Osteoblast (primary cell): ENCODE results near the gene CARD11. TPM values are rescaled to one million over a fixed set of nuclear protein-coding genes. Genes with fewer than 3 reads are reported as not detected.

Source experiments
- DNase-seq: peaks from one replicate; pipeline ENCODE4 v3.0.0; 2011; ENCODE audit warnings: low spot score, mixed read lengths; ENCODE audit not compliant: insufficient read length; ENCODE audit errors: missing footprints
- H2AFZ ChIP-seq: 2 replicates; pipeline ENCODE4 v1.6.0; 2011; ENCODE audit warnings: mild to moderate bottlenecking, low read length
- H3K27ac ChIP-seq: 2 replicates; pipeline ENCODE4 v1.5.1; 2011; ENCODE audit warnings: mild to moderate bottlenecking, low read depth, low read length, moderate library complexity
- H3K27me3 ChIP-seq: 2 replicates; pipeline ENCODE4 v1.6.0; 2012; ENCODE audit warnings: mild to moderate bottlenecking, control low read depth, inconsistent platforms, low read length, moderate library complexity; ENCODE audit not compliant: insufficient read depth
- H3K36me3 ChIP-seq: 2 replicates; pipeline ENCODE4 v1.5.1; 2011; ENCODE audit warnings: mild to moderate bottlenecking, low read length, control low read depth, moderate library complexity; ENCODE audit not compliant: insufficient read depth
- H3K4me1 ChIP-seq: 2 replicates; pipeline ENCODE4 v1.5.1; 2011; ENCODE audit warnings: mild to moderate bottlenecking, low read length, control low read depth, moderate library complexity; ENCODE audit not compliant: insufficient read depth
- H3K4me2 ChIP-seq: 2 replicates; pipeline ENCODE4 v1.6.0; 2011; ENCODE audit warnings: mild to moderate bottlenecking, low read length; ENCODE audit not compliant: insufficient read depth
- H3K4me3 ChIP-seq: fragments of 200-600 bp; sonication (generic); 3 replicates; pipeline ENCODE4 v1.5.1; 2012; ENCODE audit warnings: mild to moderate bottlenecking, low read length, inconsistent platforms; ENCODE audit not compliant: insufficient read depth
- H3K79me2 ChIP-seq: 2 replicates; pipeline ENCODE4 v1.6.0; 2012; ENCODE audit warnings: mild to moderate bottlenecking, low read length, control low read depth, inconsistent platforms; ENCODE audit not compliant: insufficient read depth
- H3K9me3 ChIP-seq: 2 replicates; pipeline ENCODE4 v1.5.1; 2011; ENCODE audit warnings: low read depth, low read length, control low read depth
- H4K20me1 ChIP-seq: 2 replicates; pipeline ENCODE4 v1.6.0; 2012; ENCODE audit warnings: mild to moderate bottlenecking, low read length, control low read depth; ENCODE audit not compliant: insufficient read depth
- CTCF ChIP-seq: IDR thresholded peaks from 2 replicates; pipeline ENCODE4 v1.5.1; 2011; ENCODE audit warnings: mild to moderate bottlenecking, low read depth, low read length, moderate library complexity; ENCODE audit errors: extremely low read depth
- total RNA-seq: library from RNA; depleted of rRNA; stranded (reverse); fragments of >200 nt; gene quantifications from 2 replicates; pipeline ENCODE4 v1.2.3, GENCODE V29; 2012

CARD11 gene
- total RNA-seq, 1 donor: not detected

GRCh38 chr7:2947058-2947780 is 96.4 kb downstream of the CARD11 start:
- H3K79me2 ChIP-seq: no peaks in the 10 kb centered on the region
- DNase-seq: no peak
- no peaks in the 10 kb centered on the region for H3K4me1 ChIP-seq
- no peaks in the 10 kb centered on the region for H4K20me1 ChIP-seq
- no peak overlapping the region for H2AFZ ChIP-seq
- H3K36me3 ChIP-seq: no peaks in the 10 kb centered on the region
- no peak overlapping the region for H3K4me2 ChIP-seq
- H3K4me3 ChIP-seq: no peak overlapping the region
- H3K9me3 ChIP-seq: no peaks in the 10 kb centered on the region
- no peak overlapping the region for H3K27ac ChIP-seq
- no peaks in the 10 kb centered on the region for H3K27me3 ChIP-seq
- TF ChIP-seq CTCF: no peak

- TF ChIP-seq CTCF: no peak
- Histone ChIP-seq H3K27me3 (peaks cover 2% of the 10 kb centered on the region), H3K27ac (no peak overlapping the region), H3K4me2 (no peak overlapping the region), H3K4me3 (no peak overlapping the region), H2AFZ (no peak overlapping the region), H3K4me1 (no peaks in the 10 kb centered on the region), H3K36me3 (no peaks in the 10 kb centered on the region), H3K79me2 (no peaks in the 10 kb centered on the region), H4K20me1 (no peaks in the 10 kb centered on the region), H3K9me3 (no peaks in the 10 kb centered on the region)
- no peak for DNase-seq
Observed at GRCh38 chr7:2945171-2945570, 98.5 kb downstream of the CARD11 start.

GRCh38 chr7:2944739-2945138 is 98.9 kb downstream of the CARD11 start:
- Histone ChIP-seq H3K27me3 (peaks cover 3% of the 10 kb centered on the region), H3K9me3 (no peaks in the 10 kb centered on the region), H3K4me1 (no peaks in the 10 kb centered on the region), H3K4me2 (no peak overlapping the region), H3K4me3 (no peak overlapping the region), H3K27ac (no peak overlapping the region), H4K20me1 (no peaks in the 10 kb centered on the region), H3K79me2 (no peaks in the 10 kb centered on the region), H2AFZ (no peak overlapping the region), H3K36me3 (no peaks in the 10 kb centered on the region)
- TF ChIP-seq CTCF: no peak
- DNase-seq: no peak

DNA sequence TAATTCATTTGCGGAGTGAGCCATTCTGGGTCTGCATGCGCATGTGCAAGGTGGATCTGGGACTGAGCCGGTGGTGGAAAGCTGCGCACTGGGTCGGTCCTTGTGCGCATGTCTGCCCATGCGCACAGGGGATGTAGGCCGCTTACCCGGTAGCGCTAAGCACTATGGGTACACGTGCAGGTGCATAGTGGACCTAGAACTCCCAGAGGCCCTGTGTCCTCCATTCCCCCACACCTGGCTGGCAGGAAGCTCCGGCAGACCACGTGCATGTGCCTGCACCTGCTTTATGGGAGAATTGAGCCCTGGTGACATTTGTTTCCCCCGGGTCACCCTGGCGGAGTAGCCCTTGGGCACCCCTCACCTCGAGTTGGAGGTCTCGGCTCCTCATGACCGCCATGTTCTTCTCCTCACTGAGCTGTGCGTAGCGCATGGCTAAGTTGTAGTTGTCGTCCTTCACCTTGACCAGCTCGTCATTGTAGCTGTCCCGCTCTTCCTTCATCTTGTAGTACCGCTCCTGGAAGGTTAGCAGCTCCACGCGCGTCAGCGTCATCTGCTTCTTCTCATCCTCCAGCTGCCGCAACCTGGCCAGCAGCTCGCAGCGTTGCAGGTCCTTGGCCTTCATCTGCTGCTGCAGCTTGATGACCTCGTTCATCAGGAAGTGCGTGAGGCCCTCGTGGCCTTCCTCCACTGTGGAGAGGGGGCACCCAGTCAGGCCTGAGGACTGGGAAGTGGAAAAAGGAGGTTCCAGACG is 99.6 kb downstream of the CARD11 start:
- no peak overlapping the region for H3K4me3 ChIP-seq
- no peaks in the 10 kb centered on the region for H3K4me1 ChIP-seq
- H3K36me3 ChIP-seq: no peaks in the 10 kb centered on the region
- TF ChIP-seq CTCF: no peak
- no peak for DNase-seq
- peaks cover 3% of the 10 kb centered on the region for H3K27me3 ChIP-seq
- no peak overlapping the region for H3K27ac ChIP-seq
- no peaks in the 10 kb centered on the region for H3K79me2 ChIP-seq
- H3K4me2 ChIP-seq: no peak overlapping the region
- H4K20me1 ChIP-seq: no peaks in the 10 kb centered on the region
- H3K9me3 ChIP-seq: no peaks in the 10 kb centered on the region
- H2AFZ ChIP-seq: no peak overlapping the region
